ENCODE data around the gene CHRNG. TPM values are rescaled to one million over a fixed set of nuclear protein-coding genes. Genes with fewer than 3 reads are reported as not detected.

The CHRNG gene
- total RNA-seq, 2 donors from 2014 or later: not detected

DNA sequence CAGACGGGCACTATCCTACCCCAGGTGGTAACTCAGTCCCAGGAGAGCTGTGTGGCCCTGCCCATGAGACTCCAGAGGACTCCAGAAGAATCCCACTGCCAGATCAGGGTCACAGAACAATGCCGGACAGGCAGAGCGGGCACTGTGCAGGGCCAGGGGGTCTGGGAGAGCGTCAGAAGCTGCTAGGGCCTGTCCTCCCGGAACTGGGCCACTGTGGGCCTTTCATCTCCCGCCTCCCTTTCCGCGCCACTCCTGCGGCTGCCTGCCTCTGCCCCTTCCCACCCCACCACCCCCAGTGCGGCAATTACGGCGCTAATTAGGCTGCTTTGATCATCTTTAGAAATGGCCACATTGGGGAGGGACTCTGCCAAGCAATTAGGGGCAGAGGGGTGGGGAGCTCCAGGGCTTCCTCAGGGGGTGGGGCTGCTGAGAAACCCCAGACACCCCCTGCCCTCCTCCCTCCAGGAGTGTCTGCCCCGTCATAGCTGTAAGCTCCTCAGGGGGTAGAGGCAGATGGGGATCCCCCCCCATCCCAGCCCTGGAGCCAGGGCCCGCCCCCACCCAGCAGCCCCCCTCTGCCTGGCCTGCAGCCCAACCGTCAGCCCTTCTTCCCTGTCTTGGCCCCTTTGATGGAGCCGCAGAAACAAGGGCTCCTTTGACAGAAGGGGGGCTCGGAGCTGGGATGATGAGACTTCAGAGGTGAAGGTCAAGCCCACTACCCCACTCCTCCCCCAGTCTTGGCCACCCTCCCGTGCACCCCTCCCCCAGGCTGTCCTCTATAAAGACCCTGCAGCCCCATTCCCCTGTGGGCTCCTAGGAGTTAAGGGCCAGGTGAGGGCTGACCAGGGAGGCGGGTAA lies 19.7 kb upstream of the CHRNG start, which contains the start of gene PRSS56:
Gene PRSS56 (plus strand): TSS at position 808 of the 858 bp plus-strand sequence. CDS start 211 bp downstream, outside the sequence.
- Histone ChIP-seq H3K27ac (ENCODE audit: low read depth, low read length) (no peak within 1 kb of the TSS), H3K27me3 (ENCODE audit: control insufficient read depth, insufficient read depth, low read length, poor library complexity, severe bottlenecking) (peaks cover 55% of the 10 kb centered on the region), H3K9me3 (ENCODE audit: control insufficient read depth, low read length) (no peaks in the 10 kb centered on the region), H3K4me1 (ENCODE audit: control insufficient read depth, insufficient read depth, low read length) (no peaks in the 10 kb centered on the region), H3K36me3 (ENCODE audit: control insufficient read depth, insufficient read depth, low read length) (no peaks in the 10 kb centered on the region), H3K4me3 (ENCODE audit: low read length) (no peak within 1 kb of the TSS), H3K9ac (ENCODE audit: extremely low read depth, low read length, poor library complexity, severe bottlenecking) (no peak within 1 kb of the TSS)
- peaks cover 46% of the 10 kb centered on the region for H3K27me3 Mint-ChIP-seq (ENCODE audit: insufficient read depth)
- H3K4me3 Mint-ChIP-seq: no peak within 1 kb of the TSS
- no peaks in the 10 kb centered on the region for H3K36me3 Mint-ChIP-seq (ENCODE audit: low read depth)
- no peak within 1 kb of the TSS for H3K27ac Mint-ChIP-seq
- peaks cover 3% of the 10 kb centered on the region for H3K4me1 Mint-ChIP-seq
- H3K9me3 Mint-ChIP-seq: no peaks in the 10 kb centered on the region
- TF ChIP-seq, protein P1, sequence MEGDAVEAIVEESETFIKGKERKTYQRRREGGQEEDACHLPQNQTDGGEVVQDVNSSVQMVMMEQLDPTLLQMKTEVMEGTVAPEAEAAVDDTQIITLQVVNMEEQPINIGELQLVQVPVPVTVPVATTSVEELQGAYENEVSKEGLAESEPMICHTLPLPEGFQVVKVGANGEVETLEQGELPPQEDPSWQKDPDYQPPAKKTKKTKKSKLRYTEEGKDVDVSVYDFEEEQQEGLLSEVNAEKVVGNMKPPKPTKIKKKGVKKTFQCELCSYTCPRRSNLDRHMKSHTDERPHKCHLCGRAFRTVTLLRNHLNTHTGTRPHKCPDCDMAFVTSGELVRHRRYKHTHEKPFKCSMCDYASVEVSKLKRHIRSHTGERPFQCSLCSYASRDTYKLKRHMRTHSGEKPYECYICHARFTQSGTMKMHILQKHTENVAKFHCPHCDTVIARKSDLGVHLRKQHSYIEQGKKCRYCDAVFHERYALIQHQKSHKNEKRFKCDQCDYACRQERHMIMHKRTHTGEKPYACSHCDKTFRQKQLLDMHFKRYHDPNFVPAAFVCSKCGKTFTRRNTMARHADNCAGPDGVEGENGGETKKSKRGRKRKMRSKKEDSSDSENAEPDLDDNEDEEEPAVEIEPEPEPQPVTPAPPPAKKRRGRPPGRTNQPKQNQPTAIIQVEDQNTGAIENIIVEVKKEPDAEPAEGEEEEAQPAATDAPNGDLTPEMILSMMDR (conservative IDR thresholded peaks at IDR 0.05): no peak
- 77 to 78% methylated on average over 9 to 19 of the region's 19 CpGs for WGBS, 2 experiments (ENCODE audit: insufficient coverage in 1 of 2, insufficient read length in 1 of 2)
- DNase-seq: peak; percentile 54

DNA sequence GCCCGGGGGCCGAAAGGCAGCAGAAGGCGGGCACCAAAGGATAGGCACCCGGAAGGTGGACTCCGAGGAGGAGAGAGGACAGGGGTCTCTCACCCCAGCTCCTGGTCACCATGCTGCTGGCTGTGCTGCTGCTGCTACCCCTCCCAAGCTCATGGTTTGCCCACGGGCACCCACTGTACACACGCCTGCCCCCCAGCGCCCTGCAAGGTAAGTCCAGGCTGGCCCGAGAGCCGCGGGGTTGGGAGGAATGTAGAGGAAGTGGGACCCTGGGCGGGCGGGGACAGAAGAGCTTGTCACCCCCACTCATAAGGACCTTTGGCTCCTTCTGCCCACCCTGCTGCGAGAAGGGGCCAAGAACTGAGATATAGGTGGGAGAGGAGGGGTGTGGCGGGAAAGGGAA lies 19.0 kb upstream of the CHRNG start:
- no peaks in the 10 kb centered on the region for H3K9me3 Mint-ChIP-seq
- WGBS, 2 experiments (ENCODE audit: insufficient coverage in 1 of 2, insufficient read length in 1 of 2): 87 to 100% methylated on average over 6 to 15 of the region's 15 CpGs
- Histone ChIP-seq H3K27ac (ENCODE audit: low read depth, low read length) (no peak overlapping the region), H3K9ac (ENCODE audit: extremely low read depth, low read length, poor library complexity, severe bottlenecking) (no peak overlapping the region), H3K4me3 (ENCODE audit: low read length) (no peak overlapping the region), H3K36me3 (ENCODE audit: control insufficient read depth, insufficient read depth, low read length) (no peaks in the 10 kb centered on the region), H3K27me3 (ENCODE audit: control insufficient read depth, insufficient read depth, low read length, poor library complexity, severe bottlenecking) (peaks cover 55% of the 10 kb centered on the region), H3K9me3 (ENCODE audit: control insufficient read depth, low read length) (no peaks in the 10 kb centered on the region), H3K4me1 (ENCODE audit: control insufficient read depth, insufficient read depth, low read length) (no peaks in the 10 kb centered on the region)
- DNase-seq: peak; percentile 48
- no peak overlapping the region for H3K27ac Mint-ChIP-seq
- no peak overlapping the region for H3K4me3 Mint-ChIP-seq
- H3K27me3 Mint-ChIP-seq (ENCODE audit: insufficient read depth): peaks cover 46% of the 10 kb centered on the region
- TF ChIP-seq, protein P1 (conservative IDR thresholded peaks at IDR 0.05): no peak
- H3K36me3 Mint-ChIP-seq (ENCODE audit: low read depth): no peaks in the 10 kb centered on the region
- peaks cover 3% of the 10 kb centered on the region for H3K4me1 Mint-ChIP-seq

DNA sequence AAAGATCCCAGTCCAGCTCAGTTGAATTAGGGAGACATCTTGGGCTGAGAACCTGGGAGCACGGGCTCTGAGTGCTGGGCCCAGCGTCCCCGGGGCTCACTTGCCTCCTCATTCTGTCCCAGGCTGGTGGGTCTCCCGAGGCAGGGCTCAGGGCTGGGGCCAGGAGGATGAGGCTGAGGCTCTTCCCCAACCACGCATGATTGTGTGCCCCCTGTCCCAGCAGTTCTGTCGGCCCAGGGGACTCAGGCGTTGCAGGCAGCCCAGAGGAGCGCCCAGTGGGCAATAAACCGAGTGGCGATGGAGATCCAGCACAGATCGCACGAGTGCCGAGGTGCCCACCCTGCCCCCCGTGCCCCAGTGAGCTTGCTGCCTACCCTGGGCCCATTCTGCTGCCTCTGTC lies 18.4 kb upstream of the CHRNG start:
- Histone ChIP-seq H3K4me1 (ENCODE audit: control insufficient read depth, insufficient read depth, low read length) (no peaks in the 10 kb centered on the region), H3K27me3 (ENCODE audit: control insufficient read depth, insufficient read depth, low read length, poor library complexity, severe bottlenecking) (peaks cover 55% of the 10 kb centered on the region), H3K9ac (ENCODE audit: extremely low read depth, low read length, poor library complexity, severe bottlenecking) (no peak overlapping the region), H3K27ac (ENCODE audit: low read depth, low read length) (no peak overlapping the region), H3K36me3 (ENCODE audit: control insufficient read depth, insufficient read depth, low read length) (no peaks in the 10 kb centered on the region), H3K9me3 (ENCODE audit: control insufficient read depth, low read length) (no peaks in the 10 kb centered on the region), H3K4me3 (ENCODE audit: low read length) (no peak overlapping the region)
- DNase-seq: no peak
- Mint-ChIP-seq H3K4me1 (peaks cover 3% of the 10 kb centered on the region), H3K9me3 (no peaks in the 10 kb centered on the region), H3K27ac (no peak overlapping the region), H3K27me3 (ENCODE audit: insufficient read depth) (peaks cover 47% of the 10 kb centered on the region), H3K4me3 (no peak overlapping the region), H3K36me3 (ENCODE audit: low read depth) (no peaks in the 10 kb centered on the region)
- TF ChIP-seq, protein P1 (conservative IDR thresholded peaks at IDR 0.05): no peak
- WGBS, 2 experiments (ENCODE audit: insufficient coverage in 1 of 2, insufficient read length in 1 of 2): 88% methylated on average over 11 to 14 of the region's 14 CpGs

Data from endodermal cell (in vitro differentiated cells).